ENCODE data around the gene MACROD1. TPM values are rescaled to one million over a fixed set of nuclear protein-coding genes. Genes with fewer than 3 reads are reported as not detected.
"Not testable (repeated sequence)": the region's sequence is repeated elsewhere in the genome, so short reads cannot be mapped to it uniquely, and the experiment has no call there.

MACROD1 gene
- total RNA-seq, 1 donor from 2014 or later, result 39.4 TPM

- no peaks in the 10 kb centered on the region for H3K27me3 Mint-ChIP-seq (ENCODE audit: low read depth)
- no peaks in the 10 kb centered on the region for H3K9me3 Mint-ChIP-seq
- H3K27ac Mint-ChIP-seq, result no peak overlapping the region
- H3K4me1 Mint-ChIP-seq, result peaks cover 24% of the 10 kb centered on the region
- H3K36me3 Mint-ChIP-seq, result no peaks in the 10 kb centered on the region
- H3K4me3 Mint-ChIP-seq, result no peak overlapping the region
- TF ChIP-seq CTCF (IDR thresholded peaks at IDR 0.05; ENCODE audit: unreplicated experiment), result no peak
- DNase-seq (ENCODE audit: low spot score in 2 of 2, unreplicated experiment in 2 of 2), result no peak
Measured at GRCh38 chr11:63979426-63979825, 186.5 kb downstream of the MACROD1 start.

DNA sequence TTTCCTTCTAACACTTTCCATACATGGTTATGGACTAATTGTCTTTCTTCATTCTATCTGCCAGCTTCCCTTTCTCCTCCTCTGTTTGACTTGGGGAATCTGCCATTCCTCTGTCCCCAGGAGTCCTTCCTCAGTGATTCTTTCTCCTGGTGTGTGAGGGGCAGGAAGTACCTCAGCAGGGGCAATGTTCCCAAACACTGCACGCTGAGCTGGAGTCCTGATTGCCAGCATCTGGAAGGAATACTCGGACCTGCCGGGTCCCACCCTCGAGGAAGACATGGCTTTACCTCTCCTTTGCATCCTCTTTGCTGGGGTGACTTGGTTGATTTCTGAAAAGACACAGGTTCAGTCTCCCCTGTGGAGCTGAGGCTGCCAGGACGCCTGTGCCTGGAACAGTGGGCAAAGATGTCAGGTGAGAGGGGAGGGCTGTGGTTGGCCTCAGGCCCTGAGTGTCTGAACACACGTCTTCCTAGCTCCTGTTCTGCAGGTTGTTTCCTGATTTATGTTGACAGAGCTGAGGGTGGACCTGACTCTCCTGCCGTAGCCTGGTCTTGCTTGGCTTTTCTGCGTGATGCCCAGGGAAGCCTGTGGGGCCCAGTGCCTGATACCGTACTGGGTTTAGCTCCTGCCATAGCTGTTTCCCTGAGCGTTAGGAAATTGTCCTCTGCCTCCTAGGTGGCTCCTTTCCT is 187.2 kb downstream of the MACROD1 start:
- peak overlapping the region; percentile 79 for H3K27ac Mint-ChIP-seq
- DNase-seq (ENCODE audit: low spot score in 2 of 2, unreplicated experiment in 2 of 2), result no peak
- no peaks in the 10 kb centered on the region for H3K27me3 Mint-ChIP-seq (ENCODE audit: low read depth)
- no peaks in the 10 kb centered on the region for H3K9me3 Mint-ChIP-seq
- peaks cover 25% of the 10 kb centered on the region for H3K4me1 Mint-ChIP-seq
- H3K4me3 Mint-ChIP-seq, result no peak overlapping the region
- no peaks in the 10 kb centered on the region for H3K36me3 Mint-ChIP-seq
- TF ChIP-seq CTCF (IDR thresholded peaks at IDR 0.05; ENCODE audit: unreplicated experiment), result no peak

DNA sequence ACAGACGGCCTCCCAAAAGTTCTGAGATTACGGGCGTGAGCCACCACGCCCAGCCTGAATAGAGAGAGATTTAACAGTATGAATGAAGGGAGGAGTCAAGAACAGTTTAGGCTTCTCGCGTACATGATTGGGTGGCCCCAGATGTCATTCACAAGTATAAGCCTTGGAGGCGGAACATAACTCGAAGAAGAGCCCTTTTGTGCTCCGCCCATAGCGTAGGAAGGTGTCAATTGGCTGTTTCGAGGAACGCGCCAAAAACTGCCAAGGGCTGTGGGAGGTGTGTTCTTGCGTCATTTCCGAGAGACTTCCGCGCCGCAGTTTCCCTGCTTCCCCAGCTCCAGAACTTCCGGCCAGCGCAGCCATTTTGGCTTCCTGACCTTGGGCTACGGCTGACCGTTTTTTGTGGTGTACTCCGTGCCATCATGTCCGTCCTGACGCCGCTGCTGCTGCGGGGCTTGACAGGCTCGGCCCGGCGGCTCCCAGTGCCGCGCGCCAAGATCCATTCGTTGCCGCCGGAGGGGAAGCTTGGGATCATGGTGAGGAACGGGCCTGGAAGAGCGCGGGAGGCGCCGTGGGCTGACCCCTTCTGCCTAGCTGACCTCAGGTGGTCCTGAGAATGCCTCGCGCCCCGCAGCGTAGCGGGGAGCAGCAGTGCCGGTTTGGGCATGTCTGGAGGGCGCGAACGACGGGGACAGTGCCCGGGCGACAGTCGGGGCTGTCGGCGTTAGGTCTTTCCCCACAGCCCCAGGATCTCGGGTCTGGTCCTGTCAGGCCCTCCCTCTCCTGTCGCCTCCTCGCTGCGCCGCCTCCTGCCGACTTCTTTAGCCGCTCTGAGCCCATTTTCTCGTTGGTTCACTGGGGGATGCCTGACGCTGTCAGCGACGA is 191.4 kb downstream of the MACROD1 start, which contains the start of gene COX8A:
Gene COX8A (plus strand): TSS at position 362 of the 885 bp plus-strand sequence. CDS start 61 bp downstream, at position 423.
- peak within 1 kb of the TSS; percentile 100 for H3K27ac Mint-ChIP-seq
- TF ChIP-seq CTCF (IDR thresholded peaks at IDR 0.05; ENCODE audit: unreplicated experiment), result no peak
- H3K36me3 Mint-ChIP-seq, result no peaks in the 10 kb centered on the region
- peaks cover 25% of the 10 kb centered on the region for H3K4me1 Mint-ChIP-seq
- H3K9me3 Mint-ChIP-seq, result no peaks in the 10 kb centered on the region
- H3K27me3 Mint-ChIP-seq (ENCODE audit: low read depth), result peaks cover 7% of the 10 kb centered on the region
- peak; percentile 90 to 91 for DNase-seq (ENCODE audit: low spot score in 2 of 2, unreplicated experiment in 2 of 2)
- H3K4me3 Mint-ChIP-seq, result peak within 1 kb of the TSS; percentile 100

DNA sequence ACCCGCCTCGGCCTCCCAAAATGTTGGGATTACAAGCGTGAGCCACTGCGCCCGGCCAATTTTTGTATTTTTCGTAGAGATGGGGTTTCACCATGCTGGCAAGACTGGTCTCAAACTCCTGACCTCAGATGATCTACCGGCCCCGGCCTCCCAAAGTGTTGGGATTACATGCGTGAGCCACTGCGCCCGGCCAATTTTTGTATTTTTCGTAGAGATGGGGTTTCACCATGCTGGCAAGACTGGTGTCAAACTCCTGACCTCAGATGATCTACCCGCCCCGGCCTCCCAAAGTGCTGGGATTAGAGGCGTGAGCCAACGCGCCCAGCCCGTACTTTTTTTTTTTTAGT is 192.0 kb downstream of the MACROD1 start:
- Mint-ChIP-seq H3K27ac (peak overlapping the region; percentile 100), H3K4me1 (peaks cover 22% of the 10 kb centered on the region), H3K4me3 (peak overlapping the region; percentile 100)
- H3K27me3 Mint-ChIP-seq (ENCODE audit: low read depth); DNase-seq (ENCODE audit: low spot score in 2 of 2, unreplicated experiment in 2 of 2); H3K36me3 Mint-ChIP-seq; H3K9me3 Mint-ChIP-seq: not testable (repeated sequence)

DNA sequence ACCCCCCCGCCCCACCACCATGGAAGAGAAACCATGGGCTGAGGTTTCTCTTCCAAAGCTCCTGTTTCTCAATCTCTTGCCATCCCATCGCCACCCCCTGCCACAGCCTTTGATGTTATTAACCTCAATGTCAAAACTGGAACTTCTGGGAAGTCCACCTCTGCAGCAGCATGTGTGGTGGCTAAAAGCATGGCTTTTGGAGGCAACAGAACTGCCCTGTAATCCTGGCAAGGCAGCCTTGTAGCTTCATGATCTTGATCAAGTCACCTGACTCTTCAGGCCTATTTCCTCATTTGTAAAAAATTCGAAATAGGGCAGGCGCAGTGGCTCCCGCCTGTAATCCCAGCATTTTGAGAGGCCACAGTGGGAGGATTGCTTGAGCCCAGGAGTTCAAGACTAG is 195.0 kb downstream of the MACROD1 start:
- Mint-ChIP-seq H3K27ac (no peak overlapping the region), H3K4me1 (peaks cover 7% of the 10 kb centered on the region), H3K27me3 (ENCODE audit: low read depth) (peaks cover 7% of the 10 kb centered on the region), H3K9me3 (no peaks in the 10 kb centered on the region), H3K36me3 (no peaks in the 10 kb centered on the region), H3K4me3 (no peak overlapping the region)
- DNase-seq (ENCODE audit: low spot score in 2 of 2, unreplicated experiment in 2 of 2), result no peak
- TF ChIP-seq CTCF (IDR thresholded peaks at IDR 0.05; ENCODE audit: unreplicated experiment), result no peak

DNA sequence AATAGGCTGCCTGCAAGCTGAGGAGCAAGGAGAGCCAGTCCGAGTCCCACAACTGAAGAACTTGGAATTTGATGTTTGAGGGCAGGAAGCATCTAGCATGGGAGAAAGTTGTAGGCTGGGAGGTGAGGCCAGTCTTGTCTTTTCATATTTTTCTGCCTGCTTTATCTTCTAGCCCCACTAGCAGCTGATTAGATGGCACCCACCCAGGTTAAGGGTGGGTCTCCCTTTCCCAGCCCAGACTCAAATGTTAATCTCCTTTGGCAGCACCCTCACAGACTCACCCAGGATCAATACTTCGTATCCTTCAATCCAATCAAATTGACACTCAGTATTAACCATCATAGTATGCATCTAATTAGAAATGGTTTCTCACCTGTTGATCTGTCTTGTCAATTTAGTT is 196.5 kb downstream of the MACROD1 start:
- H3K27me3 Mint-ChIP-seq (ENCODE audit: low read depth), result peaks cover 7% of the 10 kb centered on the region
- no peaks in the 10 kb centered on the region for H3K9me3 Mint-ChIP-seq
- no peak overlapping the region for H3K27ac Mint-ChIP-seq
- no peak for TF ChIP-seq CTCF (IDR thresholded peaks at IDR 0.05; ENCODE audit: unreplicated experiment)
- DNase-seq (ENCODE audit: low spot score in 2 of 2, unreplicated experiment in 2 of 2), result no peak
- H3K36me3 Mint-ChIP-seq, result no peaks in the 10 kb centered on the region
- peaks cover 1% of the 10 kb centered on the region for H3K4me1 Mint-ChIP-seq
- H3K4me3 Mint-ChIP-seq, result no peak overlapping the region

Data from mesothelial cell of epicardium (in vitro differentiated cells).